ENCODE data around the gene PRUNE1.

GRCh38 chr1:150976401-150976821, 31.8 kb upstream of the PRUNE1 start:
- TF ChIP-seq CTCF (IDR thresholded peaks at IDR 0.05; ENCODE audit: poor library complexity) = no peak
- TF ChIP-seq EZH2 (IDR thresholded peaks at IDR 0.05; ENCODE audit: borderline replicate concordance) = no peak
